ENCODE data around the gene ETV3.

- no peak for TF ChIP-seq CTCF (conservative IDR thresholded peaks at IDR 0.05; ENCODE audit: low read length)
- TF ChIP-seq EZH2phosphoT487 (IDR thresholded peaks at IDR 0.05; ENCODE audit: borderline replicate concordance, low read depth, low read length), result no peak
Measured at GRCh38 chr1:157095091-157095490, 43.1 kb downstream of the ETV3 start.
